ENCODE data around the gene DAZL. TPM values are rescaled to one million over a fixed set of nuclear protein-coding genes. Genes with fewer than 3 reads are reported as not detected.

DAZL gene
- total RNA-seq, 1 donor from 2014 or later: not detected

- Histone ChIP-seq H3K27ac (no peak overlapping the region), H3K9me3 (no peaks in the 10 kb centered on the region), H3K36me3 (no peaks in the 10 kb centered on the region), H3K27me3 (no peaks in the 10 kb centered on the region), H3K4me3 (no peak overlapping the region), H3K4me1 (no peaks in the 10 kb centered on the region)
- DNase-seq (ENCODE audit: extremely low spot score in 2 of 2): no peak
- TF ChIP-seq CTCF (IDR thresholded peaks at IDR 0.05) (no peak), POLR2AphosphoS5 (IDR thresholded peaks at IDR 0.05; ENCODE audit: insufficient read depth in 1 of 2, low read depth in 1 of 2) (no peak), POLR2A (IDR thresholded peaks at IDR 0.05) (no peak)
- intact Hi-C loops (cut with DNase I): no loop called here
Observed at GRCh38 chr3:16587047-16587680, 18.1 kb downstream of the DAZL start.

GRCh38 chr3:16584880-16585279 lies 20.3 kb downstream of the DAZL start:
- TF ChIP-seq POLR2AphosphoS5 (IDR thresholded peaks at IDR 0.05; ENCODE audit: insufficient read depth in 1 of 2, low read depth in 1 of 2): no peak
- no peak for TF ChIP-seq CTCF (IDR thresholded peaks at IDR 0.05)
- no peak for TF ChIP-seq POLR2A (IDR thresholded peaks at IDR 0.05)
- intact Hi-C loops (cut with DNase I): no loop called here
- Histone ChIP-seq H3K27ac (no peak overlapping the region), H3K27me3 (no peaks in the 10 kb centered on the region), H3K4me1 (no peaks in the 10 kb centered on the region), H3K9me3 (no peaks in the 10 kb centered on the region), H3K4me3 (no peak overlapping the region), H3K36me3 (no peaks in the 10 kb centered on the region)
- DNase-seq (ENCODE audit: extremely low spot score in 2 of 2): no peak

- Histone ChIP-seq H3K27ac (no peak overlapping the region), H3K4me1 (no peaks in the 10 kb centered on the region), H3K9me3 (no peaks in the 10 kb centered on the region), H3K4me3 (no peak overlapping the region), H3K27me3 (no peaks in the 10 kb centered on the region), H3K36me3 (no peaks in the 10 kb centered on the region)
- no peak for DNase-seq (ENCODE audit: extremely low spot score in 2 of 2)
- intact Hi-C loops (cut with DNase I): no loop called here
- TF ChIP-seq CTCF (IDR thresholded peaks at IDR 0.05) (no peak), POLR2A (IDR thresholded peaks at IDR 0.05) (no peak), POLR2AphosphoS5 (IDR thresholded peaks at IDR 0.05; ENCODE audit: insufficient read depth in 1 of 2, low read depth in 1 of 2) (no peak)
Observed at GRCh38 chr3:16583551-16583950, 21.7 kb downstream of the DAZL start.

- H3K27me3 ChIP-seq: no peaks in the 10 kb centered on the region
- H3K36me3 ChIP-seq: no peaks in the 10 kb centered on the region
- no peaks in the 10 kb centered on the region for H3K4me1 ChIP-seq
- DNase-seq (ENCODE audit: extremely low spot score in 2 of 2): no peak
- H3K27ac ChIP-seq: no peak overlapping the region
- no peaks in the 10 kb centered on the region for H3K9me3 ChIP-seq
- intact Hi-C loops (cut with DNase I): no loop called here
- H3K4me3 ChIP-seq: no peak overlapping the region
- TF ChIP-seq POLR2A (IDR thresholded peaks at IDR 0.05): no peak
- no peak for TF ChIP-seq POLR2AphosphoS5 (IDR thresholded peaks at IDR 0.05; ENCODE audit: insufficient read depth in 1 of 2, low read depth in 1 of 2)
- TF ChIP-seq CTCF (IDR thresholded peaks at IDR 0.05): no peak
Observed at GRCh38 chr3:16570113-16570512, 35.1 kb downstream of the DAZL start.

DNA sequence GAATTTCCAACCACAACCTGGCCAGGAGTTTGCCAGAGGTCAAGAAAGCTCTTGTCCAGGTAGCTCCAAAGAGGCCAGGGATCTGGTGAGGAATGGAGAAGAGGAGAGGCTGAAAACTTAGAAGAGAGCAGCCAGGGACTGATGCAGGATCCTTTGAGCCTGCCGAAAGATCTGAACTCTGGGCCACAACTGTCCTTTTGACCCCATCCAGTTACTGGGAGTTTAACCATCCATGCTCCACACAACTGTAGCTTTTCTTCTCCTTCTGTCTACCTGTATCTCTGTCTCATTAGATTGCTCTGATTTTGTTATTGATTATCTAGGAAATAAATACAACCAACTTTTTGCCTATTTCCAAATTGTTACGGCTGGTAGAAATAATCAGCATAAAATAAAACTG lies 36.7 kb downstream of the DAZL start:
- H3K4me1 ChIP-seq: no peaks in the 10 kb centered on the region
- no peak overlapping the region for H3K27ac ChIP-seq
- H3K9me3 ChIP-seq: no peaks in the 10 kb centered on the region
- H3K27me3 ChIP-seq: no peaks in the 10 kb centered on the region
- TF ChIP-seq POLR2AphosphoS5 (IDR thresholded peaks at IDR 0.05; ENCODE audit: insufficient read depth in 1 of 2, low read depth in 1 of 2) (no peak), CTCF (IDR thresholded peaks at IDR 0.05) (no peak), POLR2A (IDR thresholded peaks at IDR 0.05) (no peak)
- intact Hi-C loops (cut with DNase I): no loop called here
- no peak for DNase-seq (ENCODE audit: extremely low spot score in 2 of 2)
- no peaks in the 10 kb centered on the region for H3K36me3 ChIP-seq
- no peak overlapping the region for H3K4me3 ChIP-seq
